ENCODE results near the gene CHD5.

GRCh38 chr1:6133146-6133895 lies 46.8 kb downstream of the CHD5 start:
- TF ChIP-seq CTCF (IDR thresholded peaks at IDR 0.05 in 4 of 5, conservative IDR thresholded peaks at IDR 0.05 in 1 of 5): no peak
- TF ChIP-seq POLR2A (IDR thresholded peaks at IDR 0.05): no peak

Measured in gastrocnemius medialis (tissue), 4 donors.